K562 (cell line): ENCODE measurements around the gene ZCCHC8. TPM values are rescaled to one million over a fixed set of nuclear protein-coding genes. Genes with fewer than 3 reads are reported as not detected.

Experiments used
- ATAC-seq: fragments of 200-7000 bp; cut with Tn5 transposase; 3 replicates; pipeline ENCODE4 v1.9.1; 2020; ENCODE audit warnings: moderate library complexity
- BruUV-seq: library from RNA; stranded (reverse); fragments of 400-500 nt; replicated peaks from 2 replicates; lab custom pipeline; 2021; lab: Mats Ljungman, UMichigan
- CTCF ChIA-PET: fragments of 300-600 bp; formaldehyde crosslinking; extraction: SDS; loops from one replicate; lab custom pipeline; 2021; ENCODE audit warnings: low intra/inter-chr PET ratio; lab: Yijun Ruan, JAX
- POLR2A ChIA-PET: fragments of 300-600, 350-650 bp; sonication (Branson Sonifier 250); formaldehyde crosslinking; extraction: SDS; loops from one replicate; lab custom pipeline; 2021; ENCODE audit warnings: antibody characterized with exemption, inconsistent platforms; lab: Yijun Ruan, JAX
- DNase-seq, 4 experiments: peaks; one replicate each; pipeline versions ENCODE4 v3.0.0 to v3.0.0-alpha.2; 2011 to 2018; ENCODE audit warnings: low spot score in 3 of 4, mixed read lengths in 3 of 4; ENCODE audit errors: extremely low read depth in 1 of 4
- FAIRE-seq: peaks from 2 replicates; lab custom pipeline; 2011; peaks lifted over from hg19 to GRCh38; lab: Jason Lieb, UNC
- H2AFZ ChIP-seq: 2 replicates; pipeline ENCODE4 v1.6.0; 2011; ENCODE audit warnings: low read depth, low read length, control low read depth, inconsistent platforms
- H3K27ac ChIP-seq: fragments of 200-600 bp; 3 replicates; pipeline ENCODE4 v1.8.0; 2011; ENCODE audit warnings: low read depth, mild to moderate bottlenecking, control low read depth, inconsistent platforms, low read length, moderate library complexity, mixed read lengths; ENCODE audit errors: extremely low read depth
- H3K27me3 ChIP-seq, 2 experiments: fragments of 300-600 bp in 1 of 2; 2 replicates in 1 of 2; 3 replicates in 1 of 2; pipeline versions ENCODE4 v1.6.0 to v1.8.0; 2011; ENCODE audit warnings: inconsistent platforms in 2 of 2, low read length in 2 of 2, mild to moderate bottlenecking in 1 of 2, mixed read lengths in 1 of 2, moderate library complexity in 1 of 2; ENCODE audit not compliant: control insufficient read depth in 2 of 2, insufficient read depth in 2 of 2
- H3K36me3 ChIP-seq: fragments of 300-600 bp; 3 replicates; pipeline ENCODE4 v1.8.0; 2011; ENCODE audit warnings: mild to moderate bottlenecking, low read length, inconsistent platforms; ENCODE audit not compliant: control insufficient read depth, insufficient read depth
- H3K4me1 ChIP-seq, 2 experiments: fragments of 200-600 bp in 1 of 2; replicated peaks in 1 of 2; 2 replicates in 1 of 2; 3 replicates in 1 of 2; pipeline versions ENCODE4 v1.5.1 to v1.8.0; 2011; ENCODE audit warnings: inconsistent platforms in 2 of 2, low read length in 2 of 2, mild to moderate bottlenecking in 1 of 2, mixed read lengths in 1 of 2, moderate library complexity in 1 of 2; ENCODE audit not compliant: control insufficient read depth in 2 of 2, insufficient read depth in 2 of 2
- H3K4me2 ChIP-seq: 2 replicates; pipeline ENCODE4 v1.6.1; 2011; ENCODE audit warnings: low read length, control low read depth, inconsistent platforms, mixed read lengths; ENCODE audit not compliant: insufficient read depth
- H3K4me3 ChIP-seq: fragments of 200-600 bp; sonication (generic), shearing (Covaris generic); 2 replicates; pipeline ENCODE4 v1.5.1; 2016; ENCODE audit warnings: control low read depth, inconsistent platforms
- H3K79me2 ChIP-seq: fragments of 200-600 bp; 3 replicates; pipeline ENCODE4 v1.8.0; 2011; ENCODE audit warnings: low read length, inconsistent platforms; ENCODE audit not compliant: control insufficient read depth, insufficient read depth
- H3K9ac ChIP-seq, 2 experiments: 2 replicates each; pipeline versions ENCODE4 v1.6.0 to v1.6.1; 2011; ENCODE audit warnings: low read depth in 2 of 2, low read length in 2 of 2, control low read depth in 1 of 2, inconsistent platforms in 1 of 2, mild to moderate bottlenecking in 1 of 2, mixed read lengths in 1 of 2; ENCODE audit not compliant: insufficient read depth in 1 of 2
- H3K9me1 ChIP-seq: one replicate; pipeline ENCODE4 v1.6.0; 2011; ENCODE audit warnings: inconsistent platforms, mild to moderate bottlenecking, low read length, moderate library complexity; ENCODE audit not compliant: control insufficient read depth, insufficient read depth
- H3K9me3 ChIP-seq: replicated peaks from 2 replicates; pipeline ENCODE4 v1.5.1; 2011; ENCODE audit warnings: low read depth, low read length, inconsistent platforms; ENCODE audit not compliant: control insufficient read depth, insufficient read depth
- H4K20me1 ChIP-seq: replicated peaks from 2 replicates; pipeline ENCODE4 v1.6.1; 2011; ENCODE audit warnings: low read length, inconsistent platforms, mixed read lengths; ENCODE audit not compliant: control insufficient read depth, insufficient read depth
- PHF20 ChIP-seq: fragments of 450-650 bp; IDR thresholded peaks from 2 replicates; pipeline ENCODE4 v1.6.1; 2018; ENCODE audit not compliant: partially characterized antibody
- PRPF4 ChIP-seq: fragments of 200-400 bp; formaldehyde crosslinking; IDR thresholded peaks from one replicate; pipeline ENCODE4 v1.6.1; 2017; ENCODE audit warnings: low read length, low read depth, mild to moderate bottlenecking; ENCODE audit not compliant: insufficient read depth, poor library complexity, severe bottlenecking
- PURB ChIP-seq: sonication (generic); formaldehyde crosslinking; IDR thresholded peaks from 2 replicates; pipeline ENCODE4 v1.9.0; 2021; ENCODE audit warnings: low read depth, mild to moderate bottlenecking, missing genetic modification reagents
- XRCC4 ChIP-seq: IDR thresholded peaks from one replicate; pipeline ENCODE4 v1.6.1; 2011; ENCODE audit not compliant: insufficient read depth, insufficient read length; ENCODE audit errors: extremely low read depth
- ZNF695 ChIP-seq: fragments of 450-650 bp; formaldehyde crosslinking; IDR thresholded peaks from 2 replicates; pipeline ENCODE4 v1.4.0; 2020; ENCODE audit warnings: mild to moderate bottlenecking, moderate library complexity
- ZNF780A ChIP-seq: fragments of 250-450 bp; sonication (Bioruptor Pico); IDR thresholded peaks from 2 replicates; pipeline ENCODE4 v1.5.0; 2021; ENCODE audit warnings: mild to moderate bottlenecking
- WGBS: fragments of 100-300 bp; shearing (Covaris generic); methylation state at CpG from one replicate; pipeline ENCODE4 v1.1.6; 2016; ENCODE audit warnings: low coverage, mixed read lengths; ENCODE audit not compliant: insufficient coverage; ENCODE audit errors: missing lambda C conversion rate; 5-methylcytosine and 5-hydroxymethylcytosine counted together
- in situ Hi-C: fragments of 300-500 bp; cut with MboI; formaldehyde crosslinking; loops from 4 replicates; pipeline ENCODE4 v1.15.0; 2018; ENCODE audit warnings: inconsistent platforms, mixed read lengths
- intact Hi-C: fragments of 100-400 bp; cut with micrococcal nuclease; formaldehyde crosslinking; loops from 2 replicates; pipeline ENCODE4 v1.14.2; 2022
- polyA plus RNA-seq, 8 experiments: library from polyadenylated mRNA; depleted of rRNA in 4 of 8; stranded (reverse) in 5 of 8; unstranded in 3 of 8; fragments of >200 nt; fragmentation: Nextera tagmentation in 2 of 8; fragmentation: Illumina TruSeq in 1 of 8; extraction: Ambion mirVana in 2 of 8; extraction: Trizol in 1 of 8; gene quantifications; 2 replicates each; pipeline versions ENCODE4 v1.2.1 to v1.2.3, GENCODE V29; 2011 to 2014; ENCODE audit warnings: inconsistent platforms in 1 of 8, missing spikeins in 1 of 8
- total RNA-seq, 7 experiments: library from RNA; depleted of rRNA in 6 of 7; stranded (reverse); fragments of >200 nt in 6 of 7; fragmentation: Illumina TruSeq in 2 of 7; extraction: Trizol in 2 of 7; gene quantifications; 2 replicates each; pipeline versions ENCODE4 v1.2.1 to v1.2.3, GENCODE V29; 2011 to 2021; ENCODE audit warnings: low replicate concordance in 1 of 7
- TF ChIP-seq, protein P1 (sequence below): fragments of 450-650 bp; IDR thresholded peaks from 2 replicates; pipeline ENCODE4 v1.6.1; 2016; ENCODE audit warnings: low read depth

ZCCHC8 gene
- total and polyA plus RNA-seq, 9 of the 15 experiments (the other 6 are each of a cell fraction or from before 2014, with no cell fraction given) = 14.8 to 50.9 (median 34.1) TPM

DNA sequence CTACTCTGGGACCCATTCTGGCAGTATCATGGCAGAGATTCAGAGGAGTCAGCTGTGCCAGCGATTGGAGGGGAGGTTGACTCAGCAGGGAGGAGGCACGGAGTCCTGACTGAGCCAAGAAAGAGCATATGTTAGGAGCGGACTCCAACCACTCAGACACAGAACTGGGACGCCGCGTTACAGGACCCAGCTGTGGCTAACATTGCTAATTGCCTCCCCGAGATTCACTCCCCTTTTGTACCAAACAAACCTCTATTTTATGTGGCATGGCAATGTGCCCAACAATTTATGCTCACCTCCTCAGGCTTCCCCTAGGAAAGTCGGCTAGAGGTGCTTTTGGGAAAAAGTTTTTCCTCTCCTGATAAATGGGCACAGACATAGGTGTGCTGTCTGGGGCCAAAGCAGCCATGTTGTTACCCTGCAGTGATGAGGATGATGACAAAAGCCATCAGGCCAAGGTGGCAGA lies 63.0 kb downstream of the ZCCHC8 start:
- POLR2A ChIA-PET = interaction anchor here (0.9 kb wide), 1 partner anchor 31 kb away, joined by 3 read pairs; no protein-coding TSS in a partner anchor
- CTCF ChIA-PET = no interaction called here

More for the DNA sequence above, 63.0 kb downstream of the ZCCHC8 start:
- TF ChIP-seq PHF20 (no peak), XRCC4 (no peak), ZNF695 (CRISPR knock-in tag) (no peak), ZNF780A (CRISPR knock-in tag) (no peak), PRPF4 (no peak), PURB (CRISPR knock-in tag) (no peak)
- TF ChIP-seq, protein P1, sequence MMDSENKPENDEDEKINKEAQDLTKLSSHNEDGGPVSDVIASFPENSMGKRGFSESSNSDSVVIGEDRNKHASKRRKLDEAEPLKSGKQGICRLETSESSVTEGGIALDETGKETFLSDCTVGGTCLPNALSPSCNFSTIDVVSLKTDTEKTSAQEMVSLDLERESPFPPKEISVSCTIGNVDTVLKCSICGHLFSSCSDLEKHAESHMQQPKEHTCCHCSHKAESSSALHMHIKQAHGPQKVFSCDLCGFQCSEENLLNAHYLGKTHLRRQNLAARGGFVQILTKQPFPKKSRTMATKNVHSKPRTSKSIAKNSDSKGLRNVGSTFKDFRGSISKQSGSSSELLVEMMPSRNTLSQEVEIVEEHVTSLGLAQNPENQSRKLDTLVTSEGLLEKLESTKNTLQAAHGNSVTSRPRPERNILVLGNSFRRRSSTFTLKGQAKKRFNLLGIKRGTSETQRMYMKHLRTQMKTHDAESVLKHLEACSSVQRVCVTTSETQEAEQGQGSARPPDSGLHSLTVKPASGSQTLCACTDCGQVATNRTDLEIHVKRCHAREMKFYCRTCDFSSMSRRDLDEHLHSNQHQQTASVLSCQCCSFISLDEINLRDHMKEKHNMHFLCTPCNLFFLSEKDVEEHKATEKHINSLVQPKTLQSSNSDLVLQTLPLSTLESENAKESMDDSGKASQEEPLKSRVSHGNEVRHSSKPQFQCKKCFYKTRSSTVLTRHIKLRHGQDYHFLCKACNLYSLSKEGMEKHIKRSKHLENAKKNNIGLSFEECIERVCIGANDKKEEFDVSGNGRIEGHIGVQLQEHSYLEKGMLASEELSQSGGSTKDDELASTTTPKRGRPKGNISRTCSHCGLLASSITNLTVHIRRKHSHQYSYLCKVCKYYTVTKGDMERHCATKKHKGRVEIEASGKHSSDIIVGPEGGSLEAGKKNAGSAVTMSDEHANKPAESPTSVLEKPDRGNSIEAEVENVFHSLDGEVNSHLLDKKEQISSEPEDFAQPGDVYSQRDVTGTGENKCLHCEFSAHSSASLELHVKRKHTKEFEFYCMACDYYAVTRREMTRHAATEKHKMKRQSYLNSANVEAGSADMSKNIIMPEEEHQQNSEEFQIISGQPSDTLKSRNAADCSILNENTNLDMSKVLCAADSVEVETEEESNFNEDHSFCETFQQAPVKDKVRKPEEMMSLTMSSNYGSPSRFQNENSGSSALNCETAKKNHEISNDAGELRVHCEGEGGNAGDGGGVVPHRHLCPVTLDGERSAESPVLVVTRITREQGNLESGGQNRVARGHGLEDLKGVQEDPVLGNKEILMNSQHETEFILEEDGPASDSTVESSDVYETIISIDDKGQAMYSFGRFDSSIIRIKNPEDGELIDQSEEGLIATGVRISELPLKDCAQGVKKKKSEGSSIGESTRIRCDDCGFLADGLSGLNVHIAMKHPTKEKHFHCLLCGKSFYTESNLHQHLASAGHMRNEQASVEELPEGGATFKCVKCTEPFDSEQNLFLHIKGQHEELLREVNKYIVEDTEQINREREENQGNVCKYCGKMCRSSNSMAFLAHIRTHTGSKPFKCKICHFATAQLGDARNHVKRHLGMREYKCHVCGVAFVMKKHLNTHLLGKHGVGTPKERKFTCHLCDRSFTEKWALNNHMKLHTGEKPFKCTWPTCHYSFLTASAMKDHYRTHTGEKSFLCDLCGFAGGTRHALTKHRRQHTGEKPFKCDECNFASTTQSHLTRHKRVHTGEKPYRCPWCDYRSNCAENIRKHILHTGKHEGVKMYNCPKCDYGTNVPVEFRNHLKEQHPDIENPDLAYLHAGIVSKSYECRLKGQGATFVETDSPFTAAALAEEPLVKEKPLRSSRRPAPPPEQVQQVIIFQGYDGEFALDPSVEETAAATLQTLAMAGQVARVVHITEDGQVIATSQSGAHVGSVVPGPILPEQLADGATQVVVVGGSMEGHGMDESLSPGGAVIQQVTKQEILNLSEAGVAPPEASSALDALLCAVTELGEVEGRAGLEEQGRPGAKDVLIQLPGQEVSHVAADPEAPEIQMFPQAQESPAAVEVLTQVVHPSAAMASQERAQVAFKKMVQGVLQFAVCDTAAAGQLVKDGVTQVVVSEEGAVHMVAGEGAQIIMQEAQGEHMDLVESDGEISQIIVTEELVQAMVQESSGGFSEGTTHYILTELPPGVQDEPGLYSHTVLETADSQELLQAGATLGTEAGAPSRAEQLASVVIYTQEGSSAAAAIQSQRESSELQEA = no peak
- TF ChIP-seq, all 486 proteins: peak for 0
- Histone ChIP-seq H4K20me1 (no peaks in the 10 kb centered on the region), H3K27ac (no peak overlapping the region), H3K4me2 (no peak overlapping the region; the same call in 1 of the 2 replicates), H3K9me3 (no peaks in the 10 kb centered on the region), H3K27me3 (no peaks in the 10 kb centered on the region), H3K9ac (peak overlapping the region in 1 of 2 experiments; percentile 41; a peak in 1 of 4 replicates), H3K79me2 (no peaks in the 10 kb centered on the region), H3K4me1 (no peaks in the 10 kb centered on the region; a peak in 2 of 5 replicates), H2AFZ (peak overlapping the region; percentile 69), H3K4me3 (no peak overlapping the region), H3K36me3 (no peaks in the 10 kb centered on the region), H3K9me1 (no peaks in the 10 kb centered on the region)
- in situ Hi-C loops (no loop called here), intact Hi-C loops (no loop called here)
- BruUV-seq = no TSS peak
- ATAC-seq (peak; percentile 65), FAIRE-seq (no peak), DNase-seq (no peak)
- 18% methylated on average over 8 of the region's 8 CpGs for WGBS
